GM18951 (cell line): Measurements from ENCODE around the gene KLHDC7B.

Experiments used
- POLR2A ChIP-seq: IDR thresholded peaks from 4 replicates; pipeline ENCODE4 v1.6.1; 2011; ENCODE audit warnings: mild to moderate bottlenecking; ENCODE audit not compliant: insufficient read length, insufficient read depth; ENCODE audit errors: extremely low read depth
- in situ Hi-C: fragments of 300-500 bp; cut with MboI; formaldehyde crosslinking; loops from one replicate; pipeline ENCODE4 v1.12.0; 2022; ENCODE audit warnings: low sequenced_read_pairs, mixed read lengths, inconsistent platforms; ENCODE audit not compliant: unreplicated experiment

Gene KLHDC7B

DNA sequence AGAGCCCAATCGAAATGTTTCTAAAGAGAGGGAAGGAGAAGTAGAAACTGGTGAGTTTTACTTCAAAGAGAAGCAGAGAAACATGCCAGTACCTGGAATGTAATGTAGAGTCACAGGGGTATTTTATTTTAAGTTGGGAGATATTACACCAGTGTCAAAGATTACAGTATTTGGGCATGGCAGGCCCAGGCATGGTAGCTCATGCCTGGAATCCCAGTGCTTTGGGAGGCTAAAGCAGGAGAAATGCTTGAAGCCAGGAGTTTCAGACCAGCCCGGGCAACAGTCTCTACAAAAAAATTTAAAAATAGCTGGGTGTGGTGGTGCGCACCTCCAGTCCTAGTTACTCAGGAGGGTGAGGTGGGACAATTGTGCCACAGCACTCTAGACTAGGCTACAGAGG, 14.3 kb downstream of the KLHDC7B start:
- in situ Hi-C loops, result no loop called here
- TF ChIP-seq POLR2A, result no peak

DNA sequence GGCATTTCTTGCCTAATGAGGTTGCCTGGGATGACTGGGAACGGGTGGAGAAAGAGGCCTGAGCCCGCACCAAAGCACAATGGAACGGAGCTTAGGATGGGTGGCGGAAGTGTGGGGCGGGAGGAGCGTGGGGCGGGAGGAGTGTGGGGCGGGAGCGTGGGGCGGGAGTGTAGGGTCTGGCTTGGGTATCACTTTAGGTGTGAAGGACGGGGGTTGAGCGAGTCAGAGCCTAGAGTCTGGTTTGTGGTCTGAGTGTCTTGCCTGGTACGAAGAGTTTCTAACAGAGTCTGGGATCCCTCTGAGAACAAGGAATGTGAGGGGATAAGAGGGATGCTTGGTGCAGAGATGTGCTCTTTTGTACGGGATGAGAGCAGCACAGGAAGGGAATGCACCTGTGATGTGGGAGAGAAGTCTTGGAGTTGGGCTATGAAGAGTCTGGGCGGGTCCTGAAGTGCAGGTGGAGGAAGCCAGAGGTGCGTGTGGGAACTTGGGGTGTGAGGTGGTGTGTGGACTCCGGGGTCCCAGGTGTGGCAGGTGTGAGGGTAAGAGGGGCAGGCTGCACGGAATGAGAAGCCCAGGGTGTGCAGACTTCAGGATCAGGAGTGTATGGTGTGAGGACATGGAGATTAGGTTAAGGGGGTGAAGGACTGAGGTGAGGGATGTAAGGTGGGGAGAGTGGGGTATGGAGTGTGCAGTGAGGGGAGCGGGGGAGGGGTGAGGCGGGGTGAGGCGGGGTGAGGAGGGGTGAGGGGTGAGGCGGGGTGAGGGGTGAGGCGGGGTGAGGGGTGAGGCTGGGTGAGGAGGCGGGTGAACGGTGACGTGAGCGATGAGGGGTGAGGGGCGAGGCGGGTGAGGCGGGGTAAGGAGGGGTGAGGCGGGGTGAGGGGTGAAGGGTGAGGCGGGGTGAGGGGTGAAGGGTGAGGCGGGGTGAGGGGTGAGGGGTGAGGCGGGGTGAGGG, 16.0 kb downstream of the KLHDC7B start:
- in situ Hi-C loops, result no loop called here

DNA sequence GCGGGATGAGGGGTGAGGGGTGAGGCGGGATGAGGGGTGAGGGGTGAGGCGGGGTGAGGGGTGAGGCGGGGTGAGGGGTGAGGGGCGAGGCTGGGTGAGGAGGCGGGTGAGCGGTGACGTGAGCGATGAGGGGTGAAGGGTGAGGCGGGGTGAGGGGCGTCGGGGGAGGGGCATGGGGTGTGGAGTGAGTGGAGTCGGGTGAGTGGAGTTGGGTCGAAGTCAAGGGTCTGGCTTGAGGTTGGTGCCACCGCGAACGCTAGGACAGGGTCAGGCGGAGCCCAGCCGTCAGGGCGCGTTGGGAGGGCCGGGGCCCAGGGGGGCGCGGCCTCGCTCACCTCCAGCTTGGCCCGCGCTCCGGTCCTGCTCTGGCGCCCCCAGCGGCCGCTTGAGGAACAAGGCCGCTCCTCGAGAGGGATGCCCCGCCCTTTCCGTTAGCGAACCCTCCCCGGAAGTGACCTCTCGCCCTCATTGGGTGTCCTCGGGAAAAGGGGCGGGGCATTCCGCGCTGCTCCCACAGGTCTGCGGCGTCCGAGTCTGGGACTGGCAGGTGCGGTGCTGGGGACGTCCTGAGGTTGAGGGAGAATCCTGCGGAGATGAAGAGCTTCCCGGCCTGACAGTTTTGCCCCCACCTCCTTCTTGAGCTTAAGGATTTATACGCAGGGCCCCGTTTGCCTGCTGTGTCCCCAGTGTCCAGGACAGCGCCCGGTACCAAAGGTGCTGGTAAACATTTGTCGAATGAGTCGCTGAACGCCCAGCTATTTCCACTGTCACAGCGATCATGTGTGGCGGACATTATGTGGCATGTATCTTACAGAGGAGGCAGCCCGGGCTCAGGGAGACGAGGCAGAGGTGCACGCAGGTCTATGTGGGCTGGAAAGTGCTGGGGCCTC, 17.1 kb downstream of the KLHDC7B start, which contains the start of gene SYCE3:
SYCE3 (minus strand) TSS at position 397 of the 890 bp plus-strand sequence. CDS start 6,514 bp downstream, outside the sequence.
- peak; percentile 73 for TF ChIP-seq POLR2A
- in situ Hi-C loops, result no loop called here

More for the DNA sequence above, 16.0 kb downstream of the KLHDC7B start:
- TF ChIP-seq POLR2A, result no peak

DNA sequence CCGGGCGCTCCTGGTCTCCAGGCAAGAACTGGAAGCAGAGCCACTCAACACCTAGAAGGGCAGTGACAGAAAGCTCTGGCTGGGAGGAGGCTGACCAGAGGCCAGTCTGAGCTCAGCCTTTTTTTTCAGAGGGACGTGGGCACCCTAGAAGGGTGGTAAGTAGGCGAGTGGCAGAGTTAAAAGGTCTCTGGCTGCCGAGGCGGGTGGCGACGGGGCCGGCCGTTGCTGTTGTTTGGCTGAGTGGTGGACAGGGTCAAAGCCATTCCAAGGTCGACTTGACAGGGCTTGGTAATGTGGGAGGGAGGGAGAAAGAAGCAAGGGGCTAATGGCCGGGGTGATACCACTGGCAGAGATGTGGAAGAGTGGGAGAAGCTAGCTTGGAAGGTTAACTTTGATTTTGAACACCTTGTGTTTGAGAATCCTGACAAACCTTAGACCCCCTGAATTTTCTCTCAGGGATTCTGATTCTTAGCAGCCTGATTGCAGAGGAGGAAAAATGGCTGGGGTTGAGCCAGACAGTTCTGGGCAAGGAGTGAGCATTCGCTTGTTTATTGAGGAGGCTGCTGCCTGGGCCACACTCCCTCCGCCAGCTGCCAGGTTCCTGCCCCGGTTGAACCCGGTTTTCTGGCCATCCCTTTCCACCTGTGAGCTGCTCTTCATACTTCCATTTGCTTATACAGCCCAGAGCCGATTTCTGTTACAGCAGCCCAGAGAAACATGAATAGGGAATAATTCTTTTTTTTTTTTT, 17.9 kb downstream of the KLHDC7B start:
- in situ Hi-C loops, result no loop called here
- TF ChIP-seq POLR2A, result no peak

DNA sequence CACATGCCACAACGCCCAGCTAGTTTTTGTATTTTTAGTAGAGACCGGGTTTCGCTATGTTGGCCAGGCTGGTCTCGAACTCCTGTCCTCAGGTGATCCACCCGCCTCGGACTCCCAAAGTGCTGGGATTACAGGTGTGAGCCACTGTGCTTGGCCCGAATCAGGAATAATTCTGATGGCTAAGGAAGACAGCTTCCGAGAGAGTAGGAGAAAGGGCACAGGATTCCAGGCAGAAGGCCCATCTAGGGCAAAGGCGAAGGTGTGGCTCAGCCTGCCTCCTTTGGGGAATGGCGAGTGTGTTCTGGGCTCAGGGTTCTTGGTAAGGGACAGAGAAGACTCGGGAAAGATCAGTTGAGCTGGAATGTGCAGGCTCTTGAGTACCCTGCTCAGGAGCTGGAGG, 18.6 kb downstream of the KLHDC7B start:
- in situ Hi-C loops, result no loop called here
- TF ChIP-seq POLR2A, result no peak

DNA sequence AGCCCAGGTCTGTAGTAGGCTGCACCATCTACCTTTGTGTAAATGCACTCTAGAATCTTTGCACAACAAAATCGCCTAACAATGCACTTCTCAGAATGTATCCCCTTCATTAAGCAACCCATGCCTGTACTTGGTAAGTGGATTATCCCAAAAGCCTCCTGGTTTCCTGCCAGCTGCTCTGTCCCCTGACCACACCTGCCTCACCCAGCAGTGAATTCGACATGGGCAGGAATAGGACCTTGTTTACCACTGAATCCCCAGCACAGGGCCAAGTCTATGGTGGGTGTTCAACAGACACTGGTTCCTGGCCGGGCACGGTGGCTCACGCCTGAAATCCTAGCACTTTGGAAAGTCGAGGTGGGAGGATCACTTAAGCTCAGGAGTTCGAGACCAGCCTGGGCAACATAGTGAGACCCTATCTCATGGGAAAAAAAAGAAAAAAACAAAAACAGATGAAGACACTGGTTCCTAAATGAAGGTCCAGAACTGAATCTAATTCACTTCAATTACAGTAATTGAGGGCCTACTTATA, 22.1 kb downstream of the KLHDC7B start:
- no peak for TF ChIP-seq POLR2A
- in situ Hi-C loops, result no loop called here

DNA sequence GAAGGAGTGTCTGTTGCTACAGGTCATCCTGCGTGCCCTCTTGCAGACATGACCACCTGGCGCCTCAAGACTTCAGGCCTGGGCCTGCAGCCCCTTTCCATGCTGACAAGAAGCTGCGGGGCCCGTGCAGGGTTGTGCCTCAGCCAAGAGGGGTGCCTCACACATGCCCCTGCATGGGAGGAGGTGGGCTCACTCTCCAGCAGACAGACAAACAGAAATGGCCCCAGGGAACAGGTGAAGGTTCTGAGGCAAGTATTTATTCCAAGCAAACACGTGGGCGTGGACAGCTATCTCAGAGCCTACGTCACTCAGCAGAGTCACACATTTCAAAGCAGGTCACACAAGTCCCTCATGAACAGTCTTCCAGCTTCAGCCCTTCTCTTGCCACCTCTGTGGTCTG, 22.9 kb downstream of the KLHDC7B start:
- no peak for TF ChIP-seq POLR2A
- in situ Hi-C loops, result no loop called here

DNA sequence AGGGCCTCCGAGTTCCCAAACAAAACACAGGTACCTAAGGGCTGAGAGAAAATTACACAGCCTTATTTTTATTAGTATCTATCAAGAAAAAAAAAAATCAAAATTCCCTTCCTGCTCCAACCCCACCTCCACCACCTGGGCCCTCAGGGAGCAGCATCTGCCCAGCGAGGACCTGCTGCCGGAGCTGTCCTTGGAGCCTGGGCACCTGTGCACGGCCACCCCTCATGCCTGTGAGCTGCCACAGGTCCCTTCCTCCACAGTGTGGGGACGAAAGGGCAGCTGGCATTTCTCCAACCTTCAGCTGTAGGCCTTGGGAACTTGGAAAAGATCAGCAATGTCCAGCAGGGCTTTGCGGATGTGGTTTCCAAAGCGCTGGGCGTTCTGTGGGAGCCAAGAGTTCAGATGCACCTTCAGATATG, 23.4 kb downstream of the KLHDC7B start:
- in situ Hi-C loops, result no loop called here
- no peak for TF ChIP-seq POLR2A

DNA sequence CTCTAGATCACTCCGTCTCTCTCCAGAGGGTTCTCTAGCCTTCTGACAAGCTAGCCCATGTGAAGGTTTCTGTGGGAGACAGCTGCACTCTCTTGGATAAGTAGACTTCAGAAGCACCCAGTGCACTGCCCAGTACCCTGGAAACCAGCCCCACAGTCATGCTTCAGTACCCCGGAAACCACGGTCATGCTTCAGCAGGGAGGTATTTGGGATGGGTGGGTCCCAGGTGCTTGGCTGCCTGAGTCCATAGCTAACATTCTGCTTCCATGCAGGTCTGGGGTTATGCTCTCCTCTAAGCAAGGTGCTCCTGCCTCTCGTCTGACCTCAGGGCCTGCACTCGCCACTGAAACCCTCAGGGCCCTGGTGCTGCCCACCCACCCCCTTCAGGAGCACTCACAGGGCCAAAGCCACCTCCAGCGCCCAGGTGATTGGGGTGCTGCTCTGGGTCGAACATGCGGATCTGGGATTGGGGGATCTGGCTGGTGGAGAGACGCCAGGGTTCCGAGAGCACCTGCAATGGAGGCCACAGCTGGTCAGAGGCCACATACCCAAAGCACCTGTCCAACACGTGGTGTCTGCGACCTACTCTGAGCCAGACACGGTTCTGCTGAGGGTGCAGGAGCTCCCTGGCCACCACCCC, 24.3 kb downstream of the KLHDC7B start:
- in situ Hi-C loops, result no loop called here

DNA sequence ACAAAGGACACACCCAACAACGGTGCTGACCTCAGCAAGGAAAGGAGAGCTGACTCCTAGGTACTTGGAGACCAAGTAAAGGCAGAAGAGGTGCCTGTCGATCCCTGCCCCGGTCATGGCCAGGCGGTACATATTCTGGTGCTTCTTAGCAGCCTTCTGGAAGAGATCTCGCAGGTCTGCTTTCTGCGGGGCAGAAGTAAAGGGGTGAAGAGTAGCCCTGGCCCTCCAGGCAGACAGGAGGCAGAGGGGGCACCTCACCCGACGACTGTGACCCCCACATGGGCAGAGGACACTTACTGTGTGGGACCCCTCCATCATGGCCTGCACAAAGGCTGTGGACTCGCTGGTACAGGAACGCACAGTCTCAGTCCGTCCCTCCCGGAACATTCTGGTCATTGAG, 25.2 kb downstream of the KLHDC7B start:
- TF ChIP-seq POLR2A, result no peak
- in situ Hi-C loops, result no loop called here

More for the DNA sequence above, 24.3 kb downstream of the KLHDC7B start:
- no peak for TF ChIP-seq POLR2A

DNA sequence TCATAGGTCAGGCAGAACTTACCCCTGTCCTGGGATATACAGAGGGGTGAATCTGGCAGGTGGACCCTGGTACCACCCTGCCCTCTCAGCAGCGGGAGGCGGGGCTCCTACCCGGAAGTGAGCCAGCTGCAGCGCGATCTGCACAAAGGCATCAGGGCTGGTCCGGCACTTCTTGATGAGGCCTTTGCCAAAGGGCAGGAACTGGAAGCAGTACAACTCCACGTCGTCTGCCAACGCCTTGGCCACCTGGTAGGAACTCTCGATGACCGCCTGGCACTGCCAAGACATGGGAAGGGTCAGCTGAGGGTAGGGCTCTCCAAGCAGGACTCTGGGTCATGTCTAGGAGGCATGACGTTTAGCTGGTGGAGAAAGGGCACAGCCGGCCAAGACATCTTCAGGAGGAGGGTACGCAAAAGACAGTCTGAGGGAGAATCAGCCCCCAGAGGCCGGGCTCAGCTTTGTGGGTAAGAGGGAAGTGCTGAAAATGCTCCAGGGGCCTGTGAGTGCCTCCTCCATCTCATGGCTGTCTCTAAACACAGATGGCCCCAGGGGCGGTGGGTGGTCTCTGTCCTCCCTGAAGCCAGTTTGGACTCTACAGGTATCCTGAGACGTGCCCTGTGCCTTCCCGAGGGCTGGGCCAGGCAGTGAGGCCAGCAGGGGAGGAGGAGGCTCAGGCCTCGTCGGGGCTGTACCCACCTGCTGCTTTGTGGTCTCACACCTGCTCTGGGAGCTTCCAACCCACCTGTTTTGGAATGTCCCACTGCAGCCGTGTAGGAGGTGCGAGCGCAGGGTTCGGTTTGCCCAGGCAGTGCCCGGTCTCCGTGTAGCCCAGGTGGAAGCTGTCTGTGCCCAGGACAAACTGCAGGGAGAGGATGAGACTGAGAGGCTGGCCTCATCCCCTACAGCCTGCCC, 25.8 kb downstream of the KLHDC7B start:
- in situ Hi-C loops, result no loop called here
- TF ChIP-seq POLR2A, result no peak
